A673 (cell line): Measurements from ENCODE around the gene FCN3.
"Not testable (repeated sequence)": the region's sequence is repeated elsewhere in the genome, so short reads cannot be mapped to it uniquely, and the experiment has no call there.

ENCODE experiments used
- CTCF ChIP-seq: fragments of 300-800, 200-600 bp; sonication (generic); conservative IDR thresholded peaks from 2 replicates; pipeline ENCODE4 v1.5.1; 2017; ENCODE audit warnings: low read depth, mild to moderate bottlenecking, antibody characterized with exemption, low read length, moderate library complexity, mixed read lengths
- EZH2 ChIP-seq: fragments of 200-600 bp; sonication (generic); IDR thresholded peaks from 2 replicates; pipeline ENCODE4 v1.6.1; 2017; ENCODE audit warnings: borderline replicate concordance, low read depth, mild to moderate bottlenecking, mixed read lengths, antibody characterized with exemption, low read length; ENCODE audit not compliant: poor library complexity, severe bottlenecking

DNA sequence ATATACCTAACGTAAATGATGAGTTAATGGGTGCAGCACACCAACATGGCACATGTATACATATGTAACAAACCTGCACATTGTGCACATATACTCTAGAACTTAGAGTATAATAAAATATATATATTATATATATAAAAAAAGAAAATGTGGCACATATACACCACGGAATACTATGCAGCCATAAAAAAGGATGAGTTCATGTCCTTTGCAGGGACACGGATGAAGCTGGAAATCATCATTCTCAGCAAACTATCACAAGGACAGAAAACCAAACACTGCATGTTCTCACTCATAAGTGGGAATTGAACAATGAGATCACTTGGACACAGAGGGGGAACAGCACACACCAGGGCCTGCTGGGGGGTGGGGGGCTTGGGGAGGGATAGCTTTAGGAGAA is 10.2 kb upstream of the FCN3 start:
- not testable (repeated sequence) for TF ChIP-seq CTCF, EZH2
